ENCODE data around the gene SYS1. TPM values are rescaled to one million over a fixed set of nuclear protein-coding genes. Genes with fewer than 3 reads are reported as not detected.

The SYS1 gene
- total and polyA plus RNA-seq, 3 donors from 2014 or later, result 20.0 to 34.6 (median 33.1) TPM

- Histone ChIP-seq H3K27me3 (no peaks in the 10 kb centered on the region), H3K9me3 (no peaks in the 10 kb centered on the region), H3K4me1 (no peaks in the 10 kb centered on the region), H3K36me3 (ENCODE audit: low read depth, missing control alignments) (no peaks in the 10 kb centered on the region), H3K4me3 (no peak overlapping the region), H3K27ac (no peak overlapping the region)
- intact Hi-C loops (cut with DNase I; ENCODE audit: low total_unique reads), result no loop called here
- WGBS, 2 donors, result 100% methylated on average over 1 of the region's 1 CpG
- no peak for DNase-seq
- TF ChIP-seq POLR2A (IDR thresholded peaks at IDR 0.05) (no peak), CTCF (IDR thresholded peaks at IDR 0.05) (no peak)
Observed at GRCh38 chr20:45399018-45399417, 36.1 kb downstream of the SYS1 start.

GRCh38 chr20:45400346-45401031, 37.5 kb downstream of the SYS1 start:
- 92 to 94% methylated on average over 6 of the region's 6 CpGs for WGBS, 2 donors
- no peak for DNase-seq
- intact Hi-C loops (cut with DNase I; ENCODE audit: low total_unique reads), result no loop called here
- Histone ChIP-seq H3K27ac (no peak overlapping the region), H3K4me3 (no peak overlapping the region), H3K27me3 (no peaks in the 10 kb centered on the region), H3K4me1 (no peaks in the 10 kb centered on the region), H3K36me3 (ENCODE audit: low read depth, missing control alignments) (no peaks in the 10 kb centered on the region), H3K9me3 (no peaks in the 10 kb centered on the region)
- no peak for TF ChIP-seq CTCF (IDR thresholded peaks at IDR 0.05)
- no peak for TF ChIP-seq POLR2A (IDR thresholded peaks at IDR 0.05)

DNA sequence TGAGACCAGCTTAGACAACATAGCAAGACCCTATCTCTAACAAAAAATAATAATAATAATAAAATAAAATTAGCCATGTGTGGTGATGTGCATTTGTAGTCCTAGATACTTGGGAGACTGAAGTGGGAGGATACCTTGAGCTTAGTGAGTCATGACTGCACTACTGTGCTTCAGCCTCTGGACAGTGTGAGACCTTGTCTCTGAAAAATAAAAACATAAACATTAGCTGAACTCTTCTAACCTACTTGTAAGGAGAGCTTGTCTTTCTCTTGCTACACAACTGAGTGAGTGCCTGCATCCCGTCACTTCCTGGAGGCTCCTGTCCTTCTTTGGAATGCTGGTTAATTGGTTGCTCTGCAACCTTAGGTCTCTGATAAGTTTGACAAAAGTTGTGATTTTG, 40.0 kb downstream of the SYS1 start:
- no peaks in the 10 kb centered on the region for H3K9me3 ChIP-seq
- 96 to 100% methylated on average over 1 of the region's 1 CpG for WGBS, 2 donors
- H3K27ac ChIP-seq, result no peak overlapping the region
- intact Hi-C loops (cut with DNase I; ENCODE audit: low total_unique reads), result no loop called here
- DNase-seq, result no peak
- H3K4me1 ChIP-seq, result peaks cover 4% of the 10 kb centered on the region
- no peaks in the 10 kb centered on the region for H3K27me3 ChIP-seq
- no peak for TF ChIP-seq POLR2A (IDR thresholded peaks at IDR 0.05)
- TF ChIP-seq CTCF (IDR thresholded peaks at IDR 0.05), result no peak
- no peaks in the 10 kb centered on the region for H3K36me3 ChIP-seq (ENCODE audit: low read depth, missing control alignments)
- H3K4me3 ChIP-seq, result no peak overlapping the region

DNA sequence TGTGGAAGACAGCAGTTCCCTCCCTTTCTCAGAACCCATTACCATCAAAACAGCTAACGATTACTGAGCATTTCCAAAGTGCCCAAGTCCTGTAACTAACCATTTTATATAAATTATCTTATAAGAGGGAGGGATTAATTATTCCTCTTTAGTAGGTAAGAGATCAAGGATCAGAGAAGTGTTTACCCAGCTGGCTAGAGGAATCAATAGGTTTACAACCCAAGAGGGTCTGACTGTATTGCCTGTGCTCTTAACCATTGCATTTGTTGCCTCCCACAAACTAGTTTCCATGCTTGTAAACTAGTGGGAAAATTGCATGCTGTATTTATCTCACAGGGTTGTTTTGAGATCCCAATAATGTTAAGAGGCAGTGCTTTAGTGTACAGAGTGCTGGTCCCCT, 41.5 kb downstream of the SYS1 start:
- Histone ChIP-seq H3K27me3 (no peaks in the 10 kb centered on the region), H3K36me3 (ENCODE audit: low read depth, missing control alignments) (no peaks in the 10 kb centered on the region), H3K9me3 (no peaks in the 10 kb centered on the region), H3K4me3 (no peak overlapping the region), H3K4me1 (peaks cover 7% of the 10 kb centered on the region), H3K27ac (no peak overlapping the region)
- intact Hi-C loops (cut with DNase I; ENCODE audit: low total_unique reads), result no loop called here
- 74 to 83% methylated on average over 1 of the region's 1 CpG for WGBS, 2 donors
- no peak for DNase-seq
- no peak for TF ChIP-seq POLR2A (IDR thresholded peaks at IDR 0.05)
- TF ChIP-seq CTCF (IDR thresholded peaks at IDR 0.05), result no peak
